ENCODE results near the gene ZNF837.

The ZNF837 gene

GRCh38 chr19:58400316-58400915 is 19.6 kb upstream of the ZNF837 start:
- Histone ChIP-seq H3K27me3 (ENCODE audit: low read depth, low read length) (no peaks in the 10 kb centered on the region), H3K9ac (ENCODE audit: low read length) (peak overlapping the region; percentile 56), H3K79me2 (ENCODE audit: low read length) (peaks cover 4% of the 10 kb centered on the region), H3K4me3 (ENCODE audit: low read length) (peak overlapping the region; percentile 78), H3K36me3 (replicated peaks; ENCODE audit: low read depth, low read length) (peaks cover 18% of the 10 kb centered on the region), H4K20me1 (ENCODE audit: insufficient read depth, low read length) (0 out of 2 replicates have a peak, but pooled peaks cover 2% of the 10 kb centered on the region), H3K4me2 (ENCODE audit: low read length) (peak overlapping the region; percentile 90), H3K4me1 (ENCODE audit: low read length) (peaks cover 11% of the 10 kb centered on the region), H2AFZ (ENCODE audit: low read depth, low read length) (peak overlapping the region; percentile 29; the same call in 1 of the 2 replicates), H3K27ac (ENCODE audit: low read length) (no peak overlapping the region), H3K9me3 (ENCODE audit: insufficient read depth, low read length) (no peaks in the 10 kb centered on the region)
- no peak for TF ChIP-seq EZH2phosphoT487 (IDR thresholded peaks at IDR 0.05; ENCODE audit: low read depth)
- TF ChIP-seq CTCF (IDR thresholded peaks at IDR 0.05; ENCODE audit: low read depth, low read length), result no peak

- Histone ChIP-seq H3K9me3 (ENCODE audit: insufficient read depth, low read length) (no peaks in the 10 kb centered on the region), H3K79me2 (ENCODE audit: low read length) (peaks cover 4% of the 10 kb centered on the region), H3K4me1 (ENCODE audit: low read length) (peaks cover 11% of the 10 kb centered on the region), H3K9ac (ENCODE audit: low read length) (no peak overlapping the region), H3K27me3 (ENCODE audit: low read depth, low read length) (no peaks in the 10 kb centered on the region), H3K36me3 (replicated peaks; ENCODE audit: low read depth, low read length) (peaks cover 23% of the 10 kb centered on the region), H2AFZ (ENCODE audit: low read depth, low read length) (no peak overlapping the region), H3K4me2 (ENCODE audit: low read length) (no peak overlapping the region), H3K27ac (ENCODE audit: low read length) (no peak overlapping the region), H3K4me3 (ENCODE audit: low read length) (no peak overlapping the region), H4K20me1 (ENCODE audit: insufficient read depth, low read length) (peaks cover 7% of the 10 kb centered on the region)
- TF ChIP-seq EZH2phosphoT487 (IDR thresholded peaks at IDR 0.05; ENCODE audit: low read depth) (no peak), CTCF (IDR thresholded peaks at IDR 0.05; ENCODE audit: low read depth, low read length) (no peak)
Observed at GRCh38 chr19:58399903-58400302, 19.1 kb upstream of the ZNF837 start.

GRCh38 chr19:58398545-58398944 is 17.7 kb upstream of the ZNF837 start:
- H3K4me3 ChIP-seq (ENCODE audit: low read length), result no peak overlapping the region
- peaks cover 20% of the 10 kb centered on the region for H4K20me1 ChIP-seq (ENCODE audit: insufficient read depth, low read length)
- H3K4me1 ChIP-seq (ENCODE audit: low read length), result peaks cover 11% of the 10 kb centered on the region
- no peak for TF ChIP-seq EZH2phosphoT487 (IDR thresholded peaks at IDR 0.05; ENCODE audit: low read depth)
- TF ChIP-seq CTCF (IDR thresholded peaks at IDR 0.05; ENCODE audit: low read depth, low read length), result no peak
- peaks cover 4% of the 10 kb centered on the region for H3K79me2 ChIP-seq (ENCODE audit: low read length)
- no peak overlapping the region for H3K9ac ChIP-seq (ENCODE audit: low read length)
- H3K9me3 ChIP-seq (ENCODE audit: insufficient read depth, low read length), result no peaks in the 10 kb centered on the region
- H3K27me3 ChIP-seq (ENCODE audit: low read depth, low read length), result no peaks in the 10 kb centered on the region
- H2AFZ ChIP-seq (ENCODE audit: low read depth, low read length), result no peak overlapping the region
- H3K4me2 ChIP-seq (ENCODE audit: low read length), result no peak overlapping the region
- H3K36me3 ChIP-seq (replicated peaks; ENCODE audit: low read depth, low read length), result peaks cover 35% of the 10 kb centered on the region
- no peak overlapping the region for H3K27ac ChIP-seq (ENCODE audit: low read length)

- H3K27me3 ChIP-seq (ENCODE audit: low read depth, low read length), result no peaks in the 10 kb centered on the region
- no peak overlapping the region for H3K4me3 ChIP-seq (ENCODE audit: low read length)
- no peak overlapping the region for H3K9ac ChIP-seq (ENCODE audit: low read length)
- peaks cover 25% of the 10 kb centered on the region for H4K20me1 ChIP-seq (ENCODE audit: insufficient read depth, low read length)
- no peaks in the 10 kb centered on the region for H3K9me3 ChIP-seq (ENCODE audit: insufficient read depth, low read length)
- no peak overlapping the region for H2AFZ ChIP-seq (ENCODE audit: low read depth, low read length)
- H3K79me2 ChIP-seq (ENCODE audit: low read length), result peaks cover 7% of the 10 kb centered on the region
- TF ChIP-seq EZH2phosphoT487 (IDR thresholded peaks at IDR 0.05; ENCODE audit: low read depth) (no peak), CTCF (IDR thresholded peaks at IDR 0.05; ENCODE audit: low read depth, low read length) (no peak)
- H3K27ac ChIP-seq (ENCODE audit: low read length), result no peak overlapping the region
- H3K4me2 ChIP-seq (ENCODE audit: low read length), result no peak overlapping the region
- H3K4me1 ChIP-seq (ENCODE audit: low read length), result peaks cover 11% of the 10 kb centered on the region
- peaks cover 38% of the 10 kb centered on the region for H3K36me3 ChIP-seq (replicated peaks; ENCODE audit: low read depth, low read length)
Observed at GRCh38 chr19:58398087-58398486, 17.3 kb upstream of the ZNF837 start.
